ENCODE measurements around the gene TRUB1. TPM values are rescaled to one million over a fixed set of nuclear protein-coding genes. Genes with fewer than 3 reads are reported as not detected.

Gene TRUB1
- total and polyA plus RNA-seq, 2 donors from 2014 or later = 11.5 to 17.1 TPM

DNA sequence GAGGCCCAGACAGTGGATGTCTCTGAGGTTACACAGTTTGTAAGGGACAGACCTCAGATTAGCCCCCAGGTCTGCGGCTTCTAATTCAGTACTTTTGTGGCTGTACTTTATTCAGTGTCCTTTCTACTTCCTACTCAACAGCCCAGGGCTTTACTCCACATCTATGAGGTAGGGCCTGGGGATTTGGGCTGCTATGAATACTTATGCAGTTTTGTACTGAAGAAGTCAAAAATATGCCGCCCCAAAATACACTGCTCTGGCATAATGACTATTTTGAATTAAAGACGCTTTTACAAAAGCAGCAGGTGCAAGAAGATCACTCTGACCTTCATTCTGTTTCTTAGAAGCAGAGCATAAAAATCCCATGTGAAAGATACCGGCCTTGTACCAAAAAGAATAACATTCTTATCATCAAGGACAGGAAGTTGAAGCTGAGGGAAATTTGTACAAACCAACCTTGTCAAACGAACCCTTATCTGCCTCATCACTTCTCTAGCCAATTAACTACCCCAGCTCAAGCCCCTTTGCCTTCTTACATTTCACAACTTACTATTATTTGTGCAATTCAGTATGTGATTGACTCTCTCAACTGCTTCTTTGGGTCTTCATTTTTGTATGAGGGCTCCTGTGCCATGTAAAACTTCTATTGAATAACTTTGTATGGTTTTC, 26.1 kb upstream of the TRUB1 start:
- no peak for TF ChIP-seq CTCF (IDR thresholded peaks at IDR 0.05; ENCODE audit: borderline replicate concordance, extremely low read depth, insufficient read depth)
- no peak for DNase-seq

GRCh38 chr10:114912470-114912859, 25.5 kb upstream of the TRUB1 start:
- H3K9ac ChIP-seq (ENCODE audit: low read length in 3 of 3) = no peak overlapping the region
- TF ChIP-seq CTCF (IDR thresholded peaks at IDR 0.05; ENCODE audit: borderline replicate concordance, extremely low read depth, insufficient read depth) = no peak
- no peak for DNase-seq
- FAIRE-seq = no peak
- peaks cover 0 to 6% (median 2%) of the 10 kb centered on the region in 3 donors for H3K4me1 ChIP-seq (ENCODE audit: control insufficient read depth in 2 of 3, insufficient read depth in 2 of 3, low read depth in 1 of 3, low read length in 3 of 3)
- no peaks in the 10 kb centered on the region for H3K36me3 ChIP-seq (ENCODE audit: control insufficient read depth in 2 of 3, insufficient read depth in 3 of 3, low read length in 3 of 3)
- no peak overlapping the region for H3K4me3 ChIP-seq (ENCODE audit: low read length in 3 of 3)
- no peak overlapping the region for H3K27ac ChIP-seq (ENCODE audit: low read depth in 2 of 2, low read length in 2 of 2)
- H3K9me3 ChIP-seq (ENCODE audit: control insufficient read depth in 2 of 3, insufficient read depth in 1 of 3, low read length in 3 of 3) = no peaks in the 10 kb centered on the region
- intact Hi-C loops (cut with DNase I) = no loop called here
- H3K27me3 ChIP-seq (ENCODE audit: control insufficient read depth, insufficient read depth, low read length) = no peaks in the 10 kb centered on the region

More for the DNA sequence above, 26.1 kb upstream of the TRUB1 start:
- no peaks in the 10 kb centered on the region for H3K9me3 ChIP-seq (ENCODE audit: control insufficient read depth in 2 of 3, insufficient read depth in 1 of 3, low read length in 3 of 3)
- no peak for FAIRE-seq
- H3K36me3 ChIP-seq (ENCODE audit: control insufficient read depth in 2 of 3, insufficient read depth in 3 of 3, low read length in 3 of 3) = no peaks in the 10 kb centered on the region
- no peaks in the 10 kb centered on the region for H3K27me3 ChIP-seq (ENCODE audit: control insufficient read depth, insufficient read depth, low read length)
- H3K4me1 ChIP-seq (ENCODE audit: control insufficient read depth in 2 of 3, insufficient read depth in 2 of 3, low read depth in 1 of 3, low read length in 3 of 3) = peaks cover 0 to 6% (median 2%) of the 10 kb centered on the region in 3 donors
- no peak overlapping the region for H3K4me3 ChIP-seq (ENCODE audit: low read length in 3 of 3)
- intact Hi-C loops (cut with DNase I) = no loop called here
- no peak overlapping the region for H3K27ac ChIP-seq (ENCODE audit: low read depth in 2 of 2, low read length in 2 of 2)
- H3K9ac ChIP-seq (ENCODE audit: low read length in 3 of 3) = no peak overlapping the region

DNA sequence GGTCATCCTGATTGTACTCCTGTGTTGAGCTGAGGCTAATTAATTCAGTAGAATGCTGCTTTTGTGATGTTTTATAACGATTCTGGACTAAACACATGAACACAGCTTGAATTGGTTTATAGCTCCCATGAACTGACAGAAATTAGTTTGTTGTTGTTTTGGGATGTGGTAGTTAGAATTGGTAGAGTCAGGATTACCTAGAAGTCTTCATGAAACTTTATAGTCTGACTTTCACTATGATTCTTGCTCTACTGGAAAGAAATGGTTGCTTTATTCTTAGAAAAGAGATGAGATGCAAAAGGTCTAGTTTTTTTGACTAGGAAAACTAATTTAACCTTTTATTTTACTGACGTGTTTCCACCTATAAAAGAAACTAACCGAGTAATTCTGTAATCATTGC, 23.4 kb upstream of the TRUB1 start:
- TF ChIP-seq CTCF (IDR thresholded peaks at IDR 0.05; ENCODE audit: borderline replicate concordance, extremely low read depth, insufficient read depth) = no peak
- no peaks in the 10 kb centered on the region for H3K27me3 ChIP-seq (ENCODE audit: control insufficient read depth, insufficient read depth, low read length)
- H3K36me3 ChIP-seq (ENCODE audit: control insufficient read depth in 2 of 3, insufficient read depth in 3 of 3, low read length in 3 of 3) = no peaks in the 10 kb centered on the region
- H3K4me3 ChIP-seq (ENCODE audit: low read length in 3 of 3) = no peak overlapping the region
- no peaks in the 10 kb centered on the region for H3K9me3 ChIP-seq (ENCODE audit: control insufficient read depth in 2 of 3, insufficient read depth in 1 of 3, low read length in 3 of 3)
- FAIRE-seq = no peak
- no peak for DNase-seq
- H3K9ac ChIP-seq (ENCODE audit: low read length in 3 of 3) = no peak overlapping the region
- no peak overlapping the region for H3K27ac ChIP-seq (ENCODE audit: low read depth in 2 of 2, low read length in 2 of 2)
- intact Hi-C loops (cut with DNase I) = no loop called here
- peaks cover 0 to 6% (median 2%) of the 10 kb centered on the region in 3 donors for H3K4me1 ChIP-seq (ENCODE audit: control insufficient read depth in 2 of 3, insufficient read depth in 2 of 3, low read depth in 1 of 3, low read length in 3 of 3)

Data from kidney (tissue), 14 donors.